Esophagus squamous epithelium (tissue), 4 donors: ENCODE measurements around the gene CASP7.

Source experiments
- POLR2A ChIP-seq, 4 donors: fragments of 450-650 bp; IDR thresholded peaks; one replicate each; pipeline ENCODE4 v1.6.1; 2017; ENCODE audit warnings: antibody characterized with exemption in 4 of 4, mild to moderate bottlenecking in 4 of 4, moderate library complexity in 3 of 4
- TF ChIP-seq, protein P1 (sequence below), 6 experiments: fragments of 450-650 bp in 4 of 6; fragments of 200-600 bp in 2 of 6; sonication (generic) in 2 of 6; IDR thresholded peaks; one replicate each; pipeline ENCODE4 v1.5.1; 2016 to 2019; ENCODE audit warnings: antibody characterized with exemption in 6 of 6, mild to moderate bottlenecking in 4 of 6, moderate library complexity in 4 of 6

DNA sequence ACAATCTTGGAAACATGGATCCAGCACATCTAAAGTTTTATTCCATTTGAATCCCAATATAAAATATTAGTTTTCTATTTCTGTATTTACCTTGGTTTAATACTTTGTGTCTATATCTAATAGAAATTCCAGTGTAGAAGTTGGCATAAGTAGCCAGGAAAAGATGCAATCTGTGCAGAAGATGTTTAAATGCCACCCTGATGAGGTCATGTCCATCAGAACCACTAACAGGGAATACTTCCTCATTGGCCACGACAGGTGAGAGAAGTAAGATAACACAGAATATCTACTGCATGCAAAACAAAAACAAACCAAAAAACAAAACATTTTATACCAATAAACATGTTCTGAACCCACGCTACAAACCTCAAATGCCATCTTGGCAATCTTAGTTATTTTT is 87.5 kb downstream of the CASP7 start:
- TF ChIP-seq, protein P1, sequence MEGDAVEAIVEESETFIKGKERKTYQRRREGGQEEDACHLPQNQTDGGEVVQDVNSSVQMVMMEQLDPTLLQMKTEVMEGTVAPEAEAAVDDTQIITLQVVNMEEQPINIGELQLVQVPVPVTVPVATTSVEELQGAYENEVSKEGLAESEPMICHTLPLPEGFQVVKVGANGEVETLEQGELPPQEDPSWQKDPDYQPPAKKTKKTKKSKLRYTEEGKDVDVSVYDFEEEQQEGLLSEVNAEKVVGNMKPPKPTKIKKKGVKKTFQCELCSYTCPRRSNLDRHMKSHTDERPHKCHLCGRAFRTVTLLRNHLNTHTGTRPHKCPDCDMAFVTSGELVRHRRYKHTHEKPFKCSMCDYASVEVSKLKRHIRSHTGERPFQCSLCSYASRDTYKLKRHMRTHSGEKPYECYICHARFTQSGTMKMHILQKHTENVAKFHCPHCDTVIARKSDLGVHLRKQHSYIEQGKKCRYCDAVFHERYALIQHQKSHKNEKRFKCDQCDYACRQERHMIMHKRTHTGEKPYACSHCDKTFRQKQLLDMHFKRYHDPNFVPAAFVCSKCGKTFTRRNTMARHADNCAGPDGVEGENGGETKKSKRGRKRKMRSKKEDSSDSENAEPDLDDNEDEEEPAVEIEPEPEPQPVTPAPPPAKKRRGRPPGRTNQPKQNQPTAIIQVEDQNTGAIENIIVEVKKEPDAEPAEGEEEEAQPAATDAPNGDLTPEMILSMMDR (IDR thresholded peaks at IDR 0.05), result no peak
- TF ChIP-seq POLR2A (IDR thresholded peaks at IDR 0.05), result no peak
